Measurements from ENCODE around the gene PTGIR.

PTGIR gene

GRCh38 chr19:46614114-46614722, 10.7 kb downstream of the PTGIR start:
- DNase-seq (ENCODE audit: low spot score), result peak; percentile 80

DNA sequence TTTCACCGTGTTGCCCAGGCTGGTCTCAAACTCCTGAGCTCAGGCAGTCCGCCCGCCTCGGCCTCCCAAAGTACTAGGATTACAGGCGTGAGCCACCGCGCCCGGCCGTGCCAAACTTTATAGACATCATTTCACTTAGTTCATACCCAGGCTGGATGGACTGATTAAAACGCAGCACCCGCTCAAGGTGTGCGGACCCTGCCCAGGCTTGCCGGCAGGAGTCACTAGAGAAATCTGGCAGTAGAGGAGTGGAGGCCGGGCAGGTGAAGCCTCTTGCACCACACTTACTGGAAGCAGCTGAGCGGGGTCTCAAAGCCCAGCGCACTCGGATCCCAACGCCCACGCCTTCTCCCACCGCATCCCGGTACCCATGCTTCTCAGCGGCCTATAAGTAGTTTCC, 11.4 kb downstream of the PTGIR start:
- DNase-seq (ENCODE audit: low spot score), result no peak

DNA sequence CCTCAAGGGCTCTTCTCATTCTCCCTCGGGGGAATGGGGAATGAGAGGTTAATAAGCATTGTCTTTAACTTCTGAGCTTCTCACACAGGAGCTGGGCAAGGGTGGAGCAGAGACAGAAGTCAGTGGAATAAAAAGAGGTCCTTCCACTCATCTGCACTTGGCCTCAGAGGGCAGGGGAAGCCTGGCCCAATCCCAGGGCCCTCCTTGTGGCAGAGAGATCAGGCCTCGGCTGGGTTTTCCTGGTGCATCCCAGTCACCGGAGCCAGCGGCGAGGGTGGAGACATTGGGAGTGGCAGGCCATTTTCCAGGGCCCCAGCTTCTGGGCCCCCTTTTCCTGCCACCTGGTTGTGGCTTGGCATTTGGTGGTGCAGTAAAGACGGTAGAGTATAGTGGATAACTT, 13.1 kb downstream of the PTGIR start:
- DNase-seq (ENCODE audit: low spot score), result no peak

- no peak for DNase-seq (ENCODE audit: low spot score)
These were observed 13.8 kb downstream of the PTGIR start for GRCh38 chr19:46610851-46611770.

GRCh38 chr19:46610413-46610775, 14.5 kb downstream of the PTGIR start:
- DNase-seq (ENCODE audit: low spot score), result no peak

GRCh38 chr19:46609511-46610412, 15.1 kb downstream of the PTGIR start:
- no peak for DNase-seq (ENCODE audit: low spot score)

DNA sequence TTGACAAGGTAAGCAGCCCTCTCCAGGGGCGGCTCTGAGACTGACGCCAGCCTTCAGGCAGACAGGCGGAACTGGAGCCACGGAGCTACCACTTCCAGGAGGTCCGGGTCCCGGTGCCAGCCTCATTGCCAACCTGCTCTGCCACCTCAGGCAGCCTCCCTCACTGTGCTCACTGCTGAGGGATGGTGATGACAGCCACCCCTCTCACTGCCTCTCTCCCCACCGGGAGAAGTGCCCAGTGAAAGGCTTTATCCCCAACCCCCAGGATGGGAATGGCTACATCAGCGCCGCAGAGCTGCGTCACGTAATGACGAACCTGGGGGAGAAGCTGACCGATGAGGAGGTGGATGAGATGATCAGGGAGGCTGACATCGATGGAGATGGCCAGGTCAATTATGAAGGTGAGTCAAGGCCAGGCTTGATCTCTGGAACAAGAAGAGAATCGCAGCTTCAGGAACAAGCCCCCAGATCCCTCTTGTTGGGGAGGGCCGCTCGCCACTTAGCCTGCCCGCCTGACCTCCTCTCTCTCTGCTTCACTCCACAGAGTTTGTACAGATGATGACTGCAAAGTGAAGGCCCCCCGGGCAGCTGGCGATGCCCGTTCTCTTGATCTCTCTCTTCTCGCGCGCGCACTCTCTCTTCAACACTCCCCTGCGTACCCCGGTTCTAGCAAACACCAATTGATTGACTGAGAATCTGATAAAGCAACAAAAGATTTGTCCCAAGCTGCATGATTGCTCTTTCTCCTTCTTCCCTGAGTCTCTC, 16.1 kb downstream of the PTGIR start:
- DNase-seq (ENCODE audit: low spot score), result no peak

- no peak for DNase-seq (ENCODE audit: low spot score)
These were observed 16.7 kb downstream of the PTGIR start for GRCh38 chr19:46608178-46608577.

DNA sequence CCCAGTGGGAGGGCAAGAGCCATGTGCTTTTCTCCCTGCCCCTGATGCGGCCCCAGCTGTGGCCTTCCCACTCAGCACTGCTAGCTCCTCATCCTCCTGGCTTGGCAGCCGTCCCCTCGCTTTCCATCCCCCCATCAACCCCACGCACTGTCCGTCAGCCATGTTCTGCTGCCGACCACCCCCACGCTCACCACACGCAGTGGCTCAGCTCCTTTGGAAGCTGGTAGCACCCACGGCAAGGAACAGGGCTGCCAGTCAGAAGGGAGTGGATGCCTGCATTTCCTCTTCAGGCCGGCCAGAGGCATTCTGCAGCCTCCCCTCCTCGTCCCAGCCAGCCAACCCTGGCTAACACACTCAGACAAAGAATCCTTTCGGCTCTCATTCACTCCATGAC, 17.4 kb downstream of the PTGIR start:
- DNase-seq (ENCODE audit: low spot score), result no peak

GRCh38 chr19:46606681-46607447, 18.0 kb downstream of the PTGIR start:
- no peak for DNase-seq (ENCODE audit: low spot score)

- no peak for DNase-seq (ENCODE audit: low spot score)
These were observed 18.9 kb downstream of the PTGIR start for GRCh38 chr19:46606019-46606418.

GRCh38 chr19:46605356-46605821, 19.5 kb downstream of the PTGIR start:
- DNase-seq (ENCODE audit: low spot score), result no peak

DNA sequence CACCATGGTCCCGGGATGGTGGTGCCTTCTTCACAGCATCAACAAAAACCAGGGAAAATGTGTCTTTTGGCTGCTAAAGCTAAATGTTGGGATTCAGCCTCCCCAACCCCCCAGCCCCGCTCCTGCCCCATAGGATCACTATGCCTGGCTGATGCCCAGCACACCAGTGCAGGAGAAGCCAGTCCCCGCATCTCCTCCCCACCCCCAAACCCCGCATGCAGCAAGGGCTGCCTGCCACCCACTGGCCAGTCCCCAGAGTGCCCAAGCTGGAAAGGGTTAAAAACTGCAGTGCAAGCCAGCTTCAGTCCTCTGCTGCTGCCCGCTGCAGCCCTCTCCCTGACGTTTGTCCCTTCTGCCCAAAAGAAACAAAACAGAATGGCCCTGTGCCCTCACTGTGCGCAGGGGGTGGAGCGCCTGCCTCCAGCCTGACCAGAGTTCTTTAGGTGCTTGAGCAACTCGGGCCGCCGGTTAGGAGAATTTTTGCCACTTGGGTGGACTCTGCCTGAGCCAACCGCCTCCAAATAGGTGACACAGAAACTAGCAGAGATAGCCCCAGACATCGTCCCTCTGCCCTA, 20.0 kb downstream of the PTGIR start:
- DNase-seq (ENCODE audit: low spot score), result no peak

DNA sequence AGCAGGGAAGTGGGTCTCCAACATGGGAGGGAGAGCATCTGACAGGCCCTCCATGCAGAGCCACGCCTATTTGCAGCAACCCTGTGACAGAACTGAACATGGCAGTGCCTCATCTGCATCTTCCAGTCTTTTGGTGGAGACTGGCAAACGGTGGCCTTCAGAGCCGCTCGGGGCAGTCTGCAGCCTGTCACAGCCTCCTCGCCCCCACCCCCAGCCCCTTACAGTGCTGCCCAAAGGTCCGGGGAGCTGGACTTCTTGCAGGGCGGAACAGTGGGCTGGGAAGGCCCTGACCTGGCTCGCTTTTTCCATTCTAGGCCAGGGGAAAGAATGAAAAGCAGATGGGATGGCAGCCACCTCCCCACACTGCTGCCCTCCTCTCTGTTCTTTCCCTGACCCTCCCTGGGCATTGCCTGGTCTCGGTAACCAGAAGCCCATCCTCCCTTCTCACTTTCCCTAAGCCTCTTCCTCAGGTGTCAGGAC, 21.1 kb downstream of the PTGIR start:
- no peak for DNase-seq (ENCODE audit: low spot score)

DNA sequence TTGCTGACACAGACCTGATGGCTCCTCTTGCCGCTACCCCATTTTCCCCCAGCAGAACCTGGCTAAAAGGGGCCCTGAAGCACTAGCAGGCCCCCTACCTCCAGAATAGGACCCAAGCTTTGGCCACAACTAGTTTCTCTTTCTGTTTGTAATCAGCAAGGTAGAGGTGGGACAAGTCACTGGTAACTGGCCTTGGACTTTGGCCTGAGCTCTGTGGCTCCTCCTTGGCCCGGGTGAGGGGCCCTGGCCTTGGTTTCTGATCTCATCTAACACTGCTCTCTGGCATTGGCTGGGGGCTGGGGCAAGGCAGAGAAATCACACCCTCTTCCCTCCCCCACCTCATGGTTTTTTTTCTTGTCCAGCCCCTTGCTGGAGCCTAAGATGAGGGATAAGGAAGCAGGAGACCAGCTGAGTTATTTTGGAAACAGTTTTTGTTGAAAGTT, 21.7 kb downstream of the PTGIR start:
- no peak for DNase-seq (ENCODE audit: low spot score)

DNA sequence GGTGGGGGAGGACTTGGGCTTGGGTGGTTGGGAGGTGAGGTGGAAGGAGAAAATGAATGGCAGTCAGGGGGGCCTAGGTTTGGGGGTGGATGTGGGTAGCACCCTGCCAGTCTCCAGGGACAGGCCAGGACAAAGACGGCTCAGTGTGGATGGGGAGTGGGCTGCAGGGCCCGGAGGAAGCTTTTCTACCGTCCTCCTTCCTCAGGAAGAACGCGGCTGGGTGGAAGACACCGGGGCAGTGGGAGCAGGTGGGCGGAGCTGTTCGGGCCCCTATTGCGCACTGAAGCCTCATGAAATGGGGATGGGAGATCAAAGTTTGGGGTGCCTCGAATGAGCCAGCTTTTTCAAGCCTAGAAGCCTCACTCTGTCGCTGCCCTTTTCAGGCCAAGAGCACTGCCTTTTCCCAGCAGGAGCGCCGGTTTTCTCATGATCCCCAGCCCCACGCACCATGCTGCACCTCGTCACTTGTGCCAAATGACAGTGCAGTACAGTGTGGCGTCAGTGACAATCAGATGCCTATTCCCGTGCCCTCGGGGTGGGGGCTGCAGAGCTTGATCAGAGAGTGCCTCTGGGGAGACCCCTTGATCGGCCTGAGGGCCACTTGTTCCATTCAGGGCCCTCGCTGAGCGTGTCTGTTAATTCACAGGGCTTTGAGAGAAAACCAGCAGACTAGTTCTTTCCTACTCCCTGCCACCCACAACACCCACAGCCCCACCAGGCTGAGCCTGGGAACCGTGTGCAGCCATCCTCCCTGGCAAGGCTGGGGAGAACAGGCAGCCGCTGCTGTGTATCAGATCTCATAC, 22.3 kb downstream of the PTGIR start:
- no peak for DNase-seq (ENCODE audit: low spot score)

- DNase-seq (ENCODE audit: low spot score), result no peak
These were observed 23.3 kb downstream of the PTGIR start, which contains the start of gene CALM3 for GRCh38 chr19:46601318-46602224. TSS of gene CALM3 (plus strand) at chr19:46601330. CDS start at chr19:46601435, 105 bp downstream.
